K562 (cell line): ENCODE data around the gene ANKMY1.

Source experiments
- CTCF ChIP-seq, 3 experiments: IDR thresholded peaks in 2 of 3; conservative IDR thresholded peaks in 1 of 3; 2 replicates each; pipeline ENCODE4 v1.5.1; 2011 to 2012; ENCODE audit warnings: low read length in 3 of 3, mild to moderate bottlenecking in 3 of 3, control low read depth in 2 of 3, improper control_type of control experiment in 1 of 3, inconsistent platforms in 1 of 3, low read depth in 1 of 3, mixed read lengths in 1 of 3, moderate library complexity in 1 of 3; ENCODE audit not compliant: insufficient read depth in 2 of 3
- E2F5 ChIP-seq: sonication (generic); formaldehyde crosslinking; IDR thresholded peaks from 2 replicates; pipeline ENCODE4 v1.8.0; 2022; ENCODE audit warnings: mild to moderate bottlenecking, missing genetic modification reagents
- ETV1 ChIP-seq: fragments of 450-650 bp; conservative IDR thresholded peaks from 2 replicates; pipeline ENCODE4 v1.6.1; 2016; ENCODE audit warnings: missing genetic modification characterization, control low read depth, low read depth, missing compliant biosample characterization
- IRF2 ChIP-seq: sonication (generic); formaldehyde crosslinking; IDR thresholded peaks from 2 replicates; pipeline ENCODE4 v1.8.1; 2022; ENCODE audit warnings: mild to moderate bottlenecking, missing genetic modification reagents
- RFX5 ChIP-seq: IDR thresholded peaks from 2 replicates; pipeline ENCODE4 v1.6.1; 2011; ENCODE audit warnings: low read depth, mild to moderate bottlenecking, improper control_type of control experiment, low read length
- SIN3A ChIP-seq, 2 experiments: fragments of 150-350 bp in 1 of 2; IDR thresholded peaks; 2 replicates each; pipeline ENCODE4 v1.6.1; 2011 to 2016; ENCODE audit warnings: borderline replicate concordance in 2 of 2, low read depth in 2 of 2, low read length in 2 of 2, mild to moderate bottlenecking in 2 of 2, moderate library complexity in 2 of 2; ENCODE audit not compliant: control insufficient read depth in 1 of 2
- SOX6 ChIP-seq: fragments of 450-650 bp; IDR thresholded peaks from 2 replicates; pipeline ENCODE4 v1.6.1; 2014; ENCODE audit warnings: mild to moderate bottlenecking
- ZNF12 ChIP-seq: sonication (generic); formaldehyde crosslinking; IDR thresholded peaks from 2 replicates; pipeline ENCODE4 v1.4.0; 2020; ENCODE audit warnings: mild to moderate bottlenecking, missing genetic modification reagents
- ZNF586 ChIP-seq: fragments of 450-650 bp; formaldehyde crosslinking; conservative IDR thresholded peaks from 2 replicates; pipeline ENCODE4 v1.4.0; 2020; ENCODE audit warnings: mild to moderate bottlenecking, moderate library complexity

GRCh38 chr2:240463866-240464481 lies 93.8 kb downstream of the ANKMY1 start:
- TF ChIP-seq CTCF (IDR thresholded peaks at IDR 0.05 in 2 of 3, conservative IDR thresholded peaks at IDR 0.05 in 1 of 3; ENCODE audit: insufficient read depth in 2 of 3, low read depth in 1 of 3, low read length in 3 of 3) (no peak), SIN3A (IDR thresholded peaks at IDR 0.05; ENCODE audit: borderline replicate concordance in 2 of 2, control insufficient read depth in 1 of 2, low read depth in 2 of 2, low read length in 2 of 2) (no peak), RFX5 (no peak), ETV1 (tag) (no peak), ZNF12 (CRISPR knock-in tag) (no peak), ZNF586 (CRISPR knock-in tag) (no peak), SOX6 (no peak), E2F5 (CRISPR knock-in tag) (no peak), IRF2 (CRISPR knock-in tag) (no peak)
